ENCODE measurements around the gene USP49.

GRCh38 chr6:41758641-41759035 lies 136.5 kb downstream of the USP49 start:
- no peak for TF ChIP-seq CTCF (tag by site-specific recombination; IDR thresholded peaks at IDR 0.05)
- no peak for TF ChIP-seq SALL2 (tag by site-specific recombination; IDR thresholded peaks at IDR 0.05; ENCODE audit: borderline replicate concordance)
- no peak for TF ChIP-seq ZNF146 (tag by site-specific recombination; IDR thresholded peaks at IDR 0.05)
- no peak for TF ChIP-seq ZNF510 (tag by site-specific recombination; IDR thresholded peaks at IDR 0.05; ENCODE audit: insufficient replicate concordance)
- no peak for TF ChIP-seq ZNF157 (tag by site-specific recombination; IDR thresholded peaks at IDR 0.05)
- no peak for TF ChIP-seq KLF1 (tag by site-specific recombination; IDR thresholded peaks at IDR 0.05)
- TF ChIP-seq ZNF274 (IDR thresholded peaks at IDR 0.05; ENCODE audit: low read length): no peak
- no peak for TF ChIP-seq ZNF274 (tag by site-specific recombination; IDR thresholded peaks at IDR 0.05; ENCODE audit: borderline replicate concordance)
- TF ChIP-seq PATZ1 (tag by site-specific recombination; IDR thresholded peaks at IDR 0.05): no peak
- TF ChIP-seq, protein P1, sequence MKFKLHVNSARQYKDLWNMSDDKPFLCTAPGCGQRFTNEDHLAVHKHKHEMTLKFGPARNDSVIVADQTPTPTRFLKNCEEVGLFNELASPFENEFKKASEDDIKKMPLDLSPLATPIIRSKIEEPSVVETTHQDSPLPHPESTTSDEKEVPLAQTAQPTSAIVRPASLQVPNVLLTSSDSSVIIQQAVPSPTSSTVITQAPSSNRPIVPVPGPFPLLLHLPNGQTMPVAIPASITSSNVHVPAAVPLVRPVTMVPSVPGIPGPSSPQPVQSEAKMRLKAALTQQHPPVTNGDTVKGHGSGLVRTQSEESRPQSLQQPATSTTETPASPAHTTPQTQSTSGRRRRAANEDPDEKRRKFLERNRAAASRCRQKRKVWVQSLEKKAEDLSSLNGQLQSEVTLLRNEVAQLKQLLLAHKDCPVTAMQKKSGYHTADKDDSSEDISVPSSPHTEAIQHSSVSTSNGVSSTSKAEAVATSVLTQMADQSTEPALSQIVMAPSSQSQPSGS (tag by site-specific recombination; IDR thresholded peaks at IDR 0.05; ENCODE audit: low read depth): no peak

Data from HEK293 (cell line).